Astrocyte (in vitro differentiated cells and primary cell): ENCODE data around the gene HSD11B2. TPM values are rescaled to one million over a fixed set of nuclear protein-coding genes. Genes with fewer than 3 reads are reported as not detected.
A peak's percentile ranks its signal among the peaks of the same experiment; 100 is the strongest.

ENCODE experiments used
- DNase-seq: peaks from one replicate; pipeline ENCODE4 v3.0.0-alpha.2; 2010; ENCODE audit warnings: low read depth
- FAIRE-seq: peaks from 2 replicates; lab custom pipeline; 2011; peaks lifted over from hg19 to GRCh38; lab: Jason Lieb, UNC
- H2AFZ ChIP-seq: 2 replicates; pipeline ENCODE4 v1.6.0; 2012; ENCODE audit warnings: low read depth, low read length, inconsistent platforms
- H3K27ac ChIP-seq: 2 replicates; pipeline ENCODE4 v1.5.1; 2011; ENCODE audit warnings: low read depth, low read length, inconsistent platforms
- H3K27me3 ChIP-seq: 2 replicates; pipeline ENCODE4 v1.6.0; 2011; ENCODE audit warnings: low read length, inconsistent platforms; ENCODE audit not compliant: insufficient read depth
- H3K36me3 ChIP-seq: 2 replicates; pipeline ENCODE4 v1.5.1; 2011; ENCODE audit warnings: low read length, inconsistent platforms; ENCODE audit not compliant: insufficient read depth
- H3K4me1 ChIP-seq: 2 replicates; pipeline ENCODE4 v1.5.1; 2011; ENCODE audit warnings: low read length, inconsistent platforms; ENCODE audit not compliant: insufficient read depth
- H3K4me2 ChIP-seq: 2 replicates; pipeline ENCODE4 v1.6.0; 2012; ENCODE audit warnings: low read length, inconsistent platforms
- H3K4me3 ChIP-seq: 2 replicates; pipeline ENCODE4 v1.5.1; 2011; ENCODE audit warnings: low read depth, mild to moderate bottlenecking, low read length, inconsistent platforms; ENCODE audit not compliant: insufficient read depth
- H3K79me2 ChIP-seq: 2 replicates; pipeline ENCODE4 v1.6.0; 2012; ENCODE audit warnings: mild to moderate bottlenecking, low read length, inconsistent platforms; ENCODE audit not compliant: insufficient read depth
- H3K9ac ChIP-seq: 2 replicates; pipeline ENCODE4 v1.6.0; 2012; ENCODE audit warnings: mild to moderate bottlenecking, low read length, inconsistent platforms
- H3K9me3 ChIP-seq: 2 replicates; pipeline ENCODE4 v1.5.1; 2012; ENCODE audit warnings: low read depth, mild to moderate bottlenecking, low read length, inconsistent platforms; ENCODE audit not compliant: insufficient read depth
- H4K20me1 ChIP-seq: 2 replicates; pipeline ENCODE4 v1.6.0; 2012; ENCODE audit warnings: low read length, inconsistent platforms; ENCODE audit not compliant: insufficient read depth
- H3K27ac Mint-ChIP-seq: one replicate; pipeline ENCODE4 v1.8.0; 2021; ENCODE audit warnings: mild to moderate bottlenecking, mixed read lengths; ENCODE audit not compliant: unreplicated experiment
- H3K27me3 Mint-ChIP-seq: one replicate; pipeline ENCODE4 v1.8.0; 2021; ENCODE audit warnings: low read depth, mixed read lengths; ENCODE audit not compliant: unreplicated experiment
- H3K36me3 Mint-ChIP-seq: one replicate; pipeline ENCODE4 v1.8.0; 2021; ENCODE audit warnings: low read depth, mixed read lengths; ENCODE audit not compliant: unreplicated experiment
- H3K4me1 Mint-ChIP-seq: one replicate; pipeline ENCODE4 v1.8.0; 2021; ENCODE audit warnings: low read depth, mixed read lengths; ENCODE audit not compliant: unreplicated experiment
- H3K4me3 Mint-ChIP-seq: one replicate; pipeline ENCODE4 v1.8.0; 2021; ENCODE audit warnings: mild to moderate bottlenecking, moderate library complexity, mixed read lengths; ENCODE audit not compliant: unreplicated experiment
- H3K9me3 Mint-ChIP-seq: one replicate; pipeline ENCODE4 v1.8.0; 2021; ENCODE audit warnings: mild to moderate bottlenecking, mixed read lengths; ENCODE audit not compliant: unreplicated experiment
- EZH2 ChIP-seq: IDR thresholded peaks from 2 replicates; pipeline ENCODE4 v1.6.1; 2012; ENCODE audit warnings: mild to moderate bottlenecking, low read length, inconsistent platforms; ENCODE audit not compliant: insufficient read depth
- total RNA-seq: library from RNA; stranded (reverse); gene quantifications from 2 replicates; pipeline ENCODE4 v1.2.1, GENCODE V29; 2021
- TF ChIP-seq, protein P1 (sequence below): IDR thresholded peaks from 2 replicates; pipeline ENCODE4 v1.5.1; 2011; ENCODE audit warnings: low read depth, mild to moderate bottlenecking, inconsistent platforms, low read length, moderate library complexity; ENCODE audit not compliant: insufficient read depth

Gene HSD11B2
- total RNA-seq, 1 donor from 2014 or later = not detected

DNA sequence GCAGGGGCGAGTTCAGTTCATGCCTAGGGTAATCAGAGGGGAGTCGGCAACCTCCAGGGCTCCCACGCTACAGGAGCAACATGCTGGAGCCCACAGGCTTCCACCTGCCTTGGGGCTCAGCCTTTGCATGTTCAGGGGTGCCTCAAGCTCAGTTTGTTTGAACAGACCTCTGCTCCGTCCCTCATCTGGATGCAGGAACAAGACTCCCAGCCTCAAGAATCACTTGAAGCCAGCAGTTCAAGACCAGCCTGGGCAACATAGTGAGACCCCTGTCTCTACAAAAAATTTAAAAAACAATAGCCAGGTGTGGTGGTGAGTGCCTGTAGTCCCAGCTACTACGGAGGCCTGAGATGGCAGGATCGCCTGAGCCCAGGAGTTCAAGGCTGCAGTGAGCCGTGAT, 4.9 kb upstream of the HSD11B2 start:
- no peaks in the 10 kb centered on the region for H3K9me3 ChIP-seq
- peaks cover 4% of the 10 kb centered on the region for H3K4me1 ChIP-seq
- H3K27ac ChIP-seq = no peak overlapping the region
- no peak for FAIRE-seq
- Mint-ChIP-seq H3K9me3 (no peaks in the 10 kb centered on the region), H3K36me3 (no peaks in the 10 kb centered on the region), H3K4me1 (peaks cover 5% of the 10 kb centered on the region), H3K27me3 (peaks cover 50% of the 10 kb centered on the region), H3K27ac (no peak overlapping the region), H3K4me3 (no peak overlapping the region)
- H3K4me2 ChIP-seq = no peak overlapping the region
- no peak for DNase-seq
- no peak overlapping the region for H3K4me3 ChIP-seq
- no peak overlapping the region for H2AFZ ChIP-seq
- H3K36me3 ChIP-seq = no peaks in the 10 kb centered on the region
- no peak overlapping the region for H3K9ac ChIP-seq
- TF ChIP-seq, protein P1, sequence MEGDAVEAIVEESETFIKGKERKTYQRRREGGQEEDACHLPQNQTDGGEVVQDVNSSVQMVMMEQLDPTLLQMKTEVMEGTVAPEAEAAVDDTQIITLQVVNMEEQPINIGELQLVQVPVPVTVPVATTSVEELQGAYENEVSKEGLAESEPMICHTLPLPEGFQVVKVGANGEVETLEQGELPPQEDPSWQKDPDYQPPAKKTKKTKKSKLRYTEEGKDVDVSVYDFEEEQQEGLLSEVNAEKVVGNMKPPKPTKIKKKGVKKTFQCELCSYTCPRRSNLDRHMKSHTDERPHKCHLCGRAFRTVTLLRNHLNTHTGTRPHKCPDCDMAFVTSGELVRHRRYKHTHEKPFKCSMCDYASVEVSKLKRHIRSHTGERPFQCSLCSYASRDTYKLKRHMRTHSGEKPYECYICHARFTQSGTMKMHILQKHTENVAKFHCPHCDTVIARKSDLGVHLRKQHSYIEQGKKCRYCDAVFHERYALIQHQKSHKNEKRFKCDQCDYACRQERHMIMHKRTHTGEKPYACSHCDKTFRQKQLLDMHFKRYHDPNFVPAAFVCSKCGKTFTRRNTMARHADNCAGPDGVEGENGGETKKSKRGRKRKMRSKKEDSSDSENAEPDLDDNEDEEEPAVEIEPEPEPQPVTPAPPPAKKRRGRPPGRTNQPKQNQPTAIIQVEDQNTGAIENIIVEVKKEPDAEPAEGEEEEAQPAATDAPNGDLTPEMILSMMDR = no peak
- no peak for TF ChIP-seq EZH2
- H4K20me1 ChIP-seq = peaks cover 11% of the 10 kb centered on the region
- no peaks in the 10 kb centered on the region for H3K79me2 ChIP-seq
- H3K27me3 ChIP-seq = peaks cover 44% of the 10 kb centered on the region

DNA sequence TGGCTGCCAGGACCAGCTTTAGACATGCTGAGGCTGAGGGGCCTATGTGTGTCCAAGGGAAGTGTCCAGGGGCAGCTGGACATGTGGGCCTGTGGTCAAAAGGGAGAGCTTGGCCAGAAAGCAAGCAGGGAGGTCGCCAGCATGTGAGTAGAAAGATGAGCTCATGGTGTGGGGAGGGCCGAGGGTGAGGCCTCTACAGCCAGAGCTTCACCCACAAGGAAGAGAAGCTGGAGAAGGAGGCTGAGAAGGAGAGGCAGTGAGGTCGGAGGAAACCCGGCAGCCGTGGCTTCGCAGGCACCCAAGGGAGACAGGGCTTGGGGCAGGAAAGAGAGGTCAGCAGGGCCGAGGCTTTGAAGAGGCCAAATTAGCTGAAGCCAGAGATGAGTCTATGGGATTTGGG, 4.0 kb upstream of the HSD11B2 start:
- Histone ChIP-seq H4K20me1 (peaks cover 17% of the 10 kb centered on the region), H3K27ac (no peak overlapping the region), H3K79me2 (no peaks in the 10 kb centered on the region), H3K36me3 (no peaks in the 10 kb centered on the region), H3K9ac (no peak overlapping the region), H3K4me3 (no peak overlapping the region), H3K4me1 (peaks cover 4% of the 10 kb centered on the region), H3K27me3 (peaks cover 49% of the 10 kb centered on the region), H3K9me3 (no peaks in the 10 kb centered on the region), H3K4me2 (no peak overlapping the region), H2AFZ (no peak overlapping the region)
- H3K9me3 Mint-ChIP-seq = no peaks in the 10 kb centered on the region
- no peak overlapping the region for H3K27ac Mint-ChIP-seq
- TF ChIP-seq, protein P1 = no peak
- TF ChIP-seq EZH2 = no peak
- DNase-seq = no peak
- peak overlapping the region; percentile 21 for H3K4me3 Mint-ChIP-seq
- H3K27me3 Mint-ChIP-seq = peaks cover 52% of the 10 kb centered on the region
- FAIRE-seq = no peak
- H3K36me3 Mint-ChIP-seq = no peaks in the 10 kb centered on the region
- H3K4me1 Mint-ChIP-seq = peaks cover 5% of the 10 kb centered on the region

DNA sequence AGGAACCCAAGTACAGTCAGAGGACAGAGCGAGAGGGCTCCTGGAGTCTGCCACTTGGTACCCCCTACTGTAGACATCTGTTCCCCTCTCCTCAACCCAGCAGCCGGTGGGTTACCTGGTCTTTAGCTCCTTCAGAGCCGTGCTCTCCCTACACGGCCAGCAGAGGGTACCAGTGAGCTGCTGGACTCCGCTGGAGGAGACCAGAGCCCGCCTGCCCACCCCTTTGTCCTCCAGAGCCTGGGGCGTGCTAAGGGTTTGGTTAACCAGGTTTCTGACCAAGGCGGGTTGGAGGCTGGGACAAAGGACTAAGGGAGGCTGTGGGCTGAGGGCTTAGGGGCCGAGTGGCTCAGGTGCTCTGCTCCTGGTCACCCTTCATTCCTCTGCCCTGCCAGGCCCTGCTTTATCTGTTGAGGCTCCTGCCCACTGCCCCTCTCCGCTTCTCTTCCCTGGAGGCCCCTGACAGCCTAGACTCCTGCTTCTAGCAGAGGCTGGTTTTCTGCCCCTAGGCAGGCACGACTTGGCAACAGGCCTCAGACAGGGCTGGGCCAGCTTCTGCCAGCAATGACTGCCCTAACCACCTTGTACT, 2.7 kb upstream of the HSD11B2 start:
- H3K36me3 Mint-ChIP-seq = peaks cover 6% of the 10 kb centered on the region
- Histone ChIP-seq H2AFZ (no peak overlapping the region), H3K4me2 (no peak overlapping the region), H3K79me2 (no peaks in the 10 kb centered on the region), H3K36me3 (no peaks in the 10 kb centered on the region), H3K27me3 (peaks cover 49% of the 10 kb centered on the region), H3K4me1 (peaks cover 4% of the 10 kb centered on the region), H3K9ac (no peak overlapping the region), H3K9me3 (no peaks in the 10 kb centered on the region), H4K20me1 (peaks cover 23% of the 10 kb centered on the region), H3K27ac (no peak overlapping the region), H3K4me3 (no peak overlapping the region)
- H3K4me1 Mint-ChIP-seq = peaks cover 8% of the 10 kb centered on the region
- peaks cover 55% of the 10 kb centered on the region for H3K27me3 Mint-ChIP-seq
- no peak for FAIRE-seq
- no peak for DNase-seq
- H3K4me3 Mint-ChIP-seq = no peak overlapping the region
- TF ChIP-seq, protein P1 = peak; percentile 68
- no peak for TF ChIP-seq EZH2
- no peak overlapping the region for H3K27ac Mint-ChIP-seq
- H3K9me3 Mint-ChIP-seq = peaks cover 2% of the 10 kb centered on the region
